MM.1S (cell line): ENCODE data around the gene E2F3.

ENCODE experiments used
- CTCF ChIP-seq: fragments of 300-600 bp; sonication (generic); IDR thresholded peaks from 2 replicates; pipeline ENCODE4 v1.5.1; 2016; ENCODE audit warnings: antibody characterized with exemption, low read length, mixed read lengths
- EZH2 ChIP-seq: fragments of 300-600 bp; sonication (generic); optimal IDR thresholded peaks from 2 replicates; pipeline ENCODE3; 2017; ENCODE audit warnings: low read depth, mild to moderate bottlenecking, antibody characterized with exemption, low read length, mixed read lengths

GRCh38 chr6:20433321-20433720 lies 31.6 kb downstream of the E2F3 start:
- TF ChIP-seq CTCF, result no peak
- no peak for TF ChIP-seq EZH2
